ENCODE results near the gene PABPN1.
A peak's percentile ranks its signal among the peaks of the same experiment; 100 is the strongest.

Gene PABPN1

DNA sequence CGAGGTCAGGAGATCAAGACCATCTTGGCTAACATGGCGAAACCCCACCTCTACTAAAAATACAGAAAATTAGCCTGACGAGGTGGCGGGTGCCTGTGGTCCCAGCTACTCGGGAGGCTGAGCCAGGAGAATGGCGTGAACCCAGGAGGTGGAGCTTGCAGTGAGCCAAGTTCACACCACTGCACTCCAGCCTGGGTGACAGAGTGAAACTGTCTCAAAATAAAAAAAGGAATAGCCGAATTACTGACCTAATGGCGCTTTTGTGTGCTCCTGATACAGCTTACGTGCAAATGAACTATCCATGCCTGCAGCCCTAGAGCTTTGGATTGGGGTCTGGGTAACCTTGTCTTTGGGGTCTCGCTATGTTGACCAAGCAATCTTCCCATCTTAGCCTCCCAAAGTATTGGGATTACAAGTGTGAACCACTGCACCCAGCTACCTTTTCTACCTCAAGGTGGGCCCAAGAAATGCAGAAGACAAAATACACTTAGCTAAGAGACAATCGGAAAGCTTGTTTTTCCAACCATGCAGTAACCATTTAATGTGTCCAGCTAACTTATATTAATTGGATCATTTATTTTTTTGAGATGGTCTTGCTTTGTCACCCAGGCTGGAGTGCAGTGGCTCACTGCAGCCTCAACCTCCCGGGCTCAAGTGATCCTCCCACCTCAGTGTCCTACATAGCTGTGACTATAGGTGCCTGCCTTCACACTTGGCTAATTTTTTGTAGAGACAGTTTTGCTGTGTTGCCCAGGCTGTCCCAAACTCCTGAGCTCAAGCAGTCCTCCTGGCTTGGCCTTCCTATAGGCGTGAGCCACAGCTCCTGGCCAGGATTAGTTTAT lies 5.5 kb downstream of the PABPN1 start:
- no peak for DNase-seq (ENCODE audit: low spot score)

DNA sequence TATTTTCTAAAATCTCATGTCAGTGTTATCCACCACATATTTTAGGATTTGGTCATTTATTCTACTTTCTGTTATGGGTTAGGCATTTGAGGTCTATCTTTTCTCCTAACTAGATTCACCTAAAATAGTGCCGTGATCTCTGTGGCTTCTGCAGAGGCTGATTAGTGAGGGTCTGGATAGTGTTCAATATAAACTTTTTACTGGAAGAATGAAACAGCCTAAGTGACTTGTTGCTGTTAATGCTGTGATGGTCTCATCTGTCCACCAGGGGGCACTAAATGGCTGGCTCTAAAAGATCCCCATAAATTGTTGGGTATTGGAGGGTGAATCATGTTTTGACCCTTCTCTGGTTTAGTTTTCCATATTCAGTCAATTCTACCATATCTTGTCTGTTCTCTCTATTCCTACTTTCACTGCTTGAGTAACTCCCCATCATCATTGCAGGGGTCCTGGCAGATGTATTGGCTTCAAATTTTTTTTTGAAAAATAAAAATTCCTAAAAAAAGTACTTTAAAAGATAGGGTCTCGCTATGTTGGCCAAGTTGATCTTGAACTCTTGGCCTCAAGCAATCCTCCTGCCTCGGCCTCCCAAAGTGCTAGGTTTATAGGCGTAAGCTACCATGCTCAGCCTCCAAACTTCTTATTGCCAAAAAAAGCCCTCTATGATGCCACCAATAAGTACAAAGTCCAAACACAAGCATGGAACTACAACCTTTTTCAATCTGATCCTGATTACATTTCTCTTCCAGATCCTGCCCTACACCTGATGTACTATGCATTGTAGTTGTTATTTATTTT lies 6.9 kb downstream of the PABPN1 start:
- DNase-seq (ENCODE audit: low spot score), result peak; percentile 81

DNA sequence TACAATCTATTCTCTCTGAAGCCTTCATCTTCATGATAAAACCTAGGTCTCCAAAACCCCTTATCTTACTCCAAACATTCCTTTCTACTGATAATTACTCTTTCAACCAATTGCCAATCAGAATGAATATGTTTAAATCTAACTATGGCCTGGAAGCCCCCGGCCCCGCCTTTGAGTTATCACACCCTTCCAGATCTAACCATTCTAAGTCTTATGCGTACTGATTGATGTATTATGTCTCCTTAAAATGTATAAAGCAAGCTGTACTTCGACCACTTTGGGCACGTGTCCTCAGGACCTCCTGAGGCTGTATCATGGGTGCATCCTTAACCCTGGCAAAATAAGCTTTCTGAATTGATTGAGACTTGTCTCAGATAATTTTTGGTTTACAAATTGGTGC lies 14.4 kb downstream of the PABPN1 start:
- DNase-seq (ENCODE audit: low spot score), result no peak

DNA sequence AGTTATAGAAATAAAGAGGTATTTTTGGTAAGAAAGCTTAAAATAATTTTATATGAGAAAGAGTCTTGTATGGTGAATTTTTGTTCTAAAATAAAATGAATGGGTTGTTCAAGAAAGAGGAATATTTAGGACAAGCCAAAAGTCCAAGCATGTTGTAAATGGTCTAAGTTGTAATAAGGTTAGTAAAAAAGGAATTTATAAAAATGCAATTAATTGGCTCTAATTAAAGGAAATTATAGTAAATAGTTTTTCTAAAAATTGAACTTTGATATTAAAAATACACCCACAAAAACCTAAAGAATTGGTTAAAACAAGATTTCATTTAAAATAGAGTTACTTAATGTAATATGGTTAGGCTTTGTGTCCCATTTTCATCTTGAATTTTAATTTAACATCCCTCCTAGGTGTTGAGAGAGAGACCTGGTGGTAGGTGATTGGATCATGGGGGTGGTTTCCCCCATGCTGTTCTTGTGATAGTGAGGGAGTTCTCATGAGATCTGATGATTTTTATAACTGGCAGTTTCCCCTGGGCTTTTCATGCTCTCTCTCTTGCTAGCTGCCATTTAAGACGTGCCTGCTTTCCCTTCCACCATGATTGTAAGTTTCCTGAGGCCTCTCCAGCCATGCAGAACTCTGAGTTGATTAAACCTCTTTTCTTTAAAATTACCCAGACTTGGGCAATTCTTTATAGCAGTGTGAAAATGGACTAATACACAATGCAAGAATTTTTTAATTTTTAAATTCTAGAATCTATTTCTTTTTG lies 18.4 kb downstream of the PABPN1 start:
- no peak for DNase-seq (ENCODE audit: low spot score)

DNA sequence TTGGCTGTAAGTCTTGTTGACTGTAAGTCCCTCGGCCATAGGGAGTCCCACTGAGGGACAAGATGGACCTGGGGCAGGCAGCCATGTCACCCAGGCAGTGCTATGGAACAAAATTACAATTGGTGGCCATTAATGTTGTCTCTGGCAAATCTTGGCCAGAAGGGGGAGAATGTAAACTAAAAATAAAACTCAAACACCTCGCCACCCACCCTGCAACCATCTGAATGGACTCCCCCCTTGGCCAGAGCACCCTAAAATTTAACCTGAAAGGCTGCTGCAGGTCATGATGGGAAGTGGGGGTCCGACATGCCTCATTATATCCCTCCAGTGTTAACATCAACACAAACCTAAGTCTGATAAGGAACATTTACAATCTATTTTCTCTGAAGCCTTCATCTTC lies 23.2 kb downstream of the PABPN1 start:
- no peak for DNase-seq (ENCODE audit: low spot score)

DNA sequence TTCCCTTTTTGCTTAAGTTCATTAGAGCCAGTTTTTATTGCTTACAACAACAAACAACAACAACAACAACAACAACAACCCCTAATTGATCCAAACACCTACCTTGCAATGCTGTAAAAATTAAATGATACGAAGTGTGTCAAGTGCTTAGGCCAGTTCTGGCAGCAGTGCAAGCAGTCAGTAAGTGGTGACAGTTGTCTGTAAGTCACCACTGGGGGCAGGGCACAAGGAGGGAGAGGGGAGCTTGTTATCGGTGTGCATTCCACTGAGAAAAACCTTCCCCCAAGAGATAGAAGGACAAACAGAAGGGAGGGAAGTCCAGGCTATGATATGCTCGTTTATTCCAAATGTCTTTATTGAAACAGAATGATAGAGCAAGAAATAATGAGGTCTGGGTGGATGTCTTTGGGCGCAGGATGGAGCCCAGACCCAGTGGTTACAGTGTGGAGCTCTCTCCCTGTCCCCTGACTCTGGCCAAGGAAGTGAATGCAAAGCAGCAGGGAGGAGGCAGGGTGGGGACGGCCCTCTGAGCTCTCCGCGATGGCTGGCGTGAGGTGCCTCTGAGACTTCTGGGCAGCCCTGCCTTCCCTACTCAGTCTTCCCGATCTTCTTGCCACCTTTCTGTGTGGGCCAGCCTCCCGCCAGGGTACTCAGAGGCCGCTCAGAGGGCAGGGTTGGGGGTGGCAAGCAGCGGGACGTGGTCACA lies 24.9 kb downstream of the PABPN1 start:
- DNase-seq (ENCODE audit: low spot score), result no peak

DNA sequence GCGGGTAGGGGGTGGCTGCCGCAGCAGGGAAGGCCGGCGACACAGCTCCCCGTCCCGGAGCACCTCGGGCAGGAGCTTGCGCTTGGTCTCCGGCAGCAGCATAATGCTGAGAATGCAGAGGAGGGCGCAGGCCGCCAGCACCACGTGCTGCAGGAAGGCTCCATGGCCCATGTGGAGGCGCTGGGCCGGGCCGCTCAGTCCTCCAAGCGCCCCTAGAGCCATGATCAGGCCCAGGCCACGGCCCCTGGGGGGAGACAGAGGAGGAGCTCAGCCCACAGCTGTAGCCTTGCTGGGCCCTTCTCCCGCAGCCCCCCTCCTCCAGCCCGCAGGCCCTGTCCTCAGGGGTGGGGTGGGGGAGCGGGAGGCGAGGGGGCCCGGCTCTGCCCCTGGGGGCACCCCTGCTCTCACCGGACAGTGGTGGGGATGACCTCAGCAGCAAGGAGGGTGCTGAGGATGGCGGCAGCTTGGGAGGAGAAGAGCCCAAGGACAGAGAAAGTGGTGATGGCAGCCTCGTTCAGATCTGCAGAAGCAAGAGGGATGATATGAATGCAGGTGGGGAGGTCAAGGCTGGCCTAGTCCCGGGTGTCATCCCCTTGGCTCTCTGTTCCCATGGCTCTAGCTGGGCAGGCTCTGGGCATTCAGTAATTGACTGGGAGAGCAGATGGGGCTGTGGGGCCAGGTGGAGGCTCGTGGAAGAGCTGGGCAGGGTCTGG lies 25.6 kb downstream of the PABPN1 start:
- no peak for DNase-seq (ENCODE audit: low spot score)

DNA sequence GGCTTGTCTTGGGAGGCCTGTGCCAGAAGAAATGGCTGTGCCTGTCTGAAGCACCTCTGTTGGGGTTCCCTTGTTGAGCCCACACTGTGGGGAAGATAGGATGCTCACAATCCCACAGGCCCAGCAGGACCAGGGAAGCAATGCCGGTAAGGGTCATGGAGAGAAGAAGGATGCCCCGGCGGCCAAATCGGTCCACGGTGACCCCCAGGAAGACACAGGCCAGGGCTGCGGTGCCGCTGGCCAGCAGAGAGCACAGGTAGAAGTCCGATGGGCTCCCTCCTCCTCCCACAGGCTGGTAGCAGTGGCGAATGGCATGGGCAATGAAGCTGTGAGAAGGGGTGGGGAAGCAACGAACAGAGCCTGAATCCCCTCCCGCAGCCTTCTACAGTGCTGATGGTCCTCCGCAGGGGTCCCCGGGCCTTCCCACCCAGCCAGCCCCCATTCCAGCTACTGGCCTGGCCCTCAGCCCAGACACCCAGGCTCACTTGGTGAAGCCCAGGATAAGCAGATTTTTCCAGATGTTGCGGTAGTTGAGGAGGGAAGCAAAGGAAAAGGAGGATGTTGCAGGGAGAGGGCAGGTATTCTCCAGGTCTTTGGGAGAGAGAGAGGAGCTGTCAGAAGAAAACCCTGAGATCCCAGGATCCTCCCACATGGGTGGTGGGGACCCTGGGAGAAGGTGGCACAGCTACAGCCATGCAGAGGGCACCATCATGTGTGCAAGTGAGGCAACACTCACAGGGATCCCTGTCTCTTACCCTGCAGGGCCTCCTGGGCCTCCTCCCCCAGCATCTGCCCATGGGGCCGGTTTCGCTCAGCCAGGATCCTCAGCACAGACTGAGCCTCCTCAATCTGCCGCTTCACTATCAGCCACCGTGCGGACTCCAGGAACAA lies 26.4 kb downstream of the PABPN1 start:
- no peak for DNase-seq (ENCODE audit: low spot score)

DNA sequence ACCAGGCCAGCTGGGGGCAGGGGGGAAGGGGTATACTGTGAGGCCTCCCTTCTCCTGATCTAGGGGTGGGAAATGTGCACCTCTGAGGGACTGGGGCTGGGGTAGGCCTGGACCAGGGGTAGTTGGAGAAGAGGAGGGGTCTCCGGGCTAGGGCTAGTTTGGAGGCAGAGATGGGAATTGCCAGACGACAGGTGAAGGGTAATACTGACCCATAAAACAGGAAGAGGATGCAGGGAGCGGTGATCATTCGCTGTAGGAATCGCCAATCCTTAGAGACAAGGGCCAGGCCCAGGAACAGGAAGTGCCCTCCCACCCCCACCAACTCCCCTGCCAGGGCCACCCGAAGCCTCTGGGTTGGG lies 27.0 kb downstream of the PABPN1 start:
- no peak for DNase-seq (ENCODE audit: low spot score)

DNA sequence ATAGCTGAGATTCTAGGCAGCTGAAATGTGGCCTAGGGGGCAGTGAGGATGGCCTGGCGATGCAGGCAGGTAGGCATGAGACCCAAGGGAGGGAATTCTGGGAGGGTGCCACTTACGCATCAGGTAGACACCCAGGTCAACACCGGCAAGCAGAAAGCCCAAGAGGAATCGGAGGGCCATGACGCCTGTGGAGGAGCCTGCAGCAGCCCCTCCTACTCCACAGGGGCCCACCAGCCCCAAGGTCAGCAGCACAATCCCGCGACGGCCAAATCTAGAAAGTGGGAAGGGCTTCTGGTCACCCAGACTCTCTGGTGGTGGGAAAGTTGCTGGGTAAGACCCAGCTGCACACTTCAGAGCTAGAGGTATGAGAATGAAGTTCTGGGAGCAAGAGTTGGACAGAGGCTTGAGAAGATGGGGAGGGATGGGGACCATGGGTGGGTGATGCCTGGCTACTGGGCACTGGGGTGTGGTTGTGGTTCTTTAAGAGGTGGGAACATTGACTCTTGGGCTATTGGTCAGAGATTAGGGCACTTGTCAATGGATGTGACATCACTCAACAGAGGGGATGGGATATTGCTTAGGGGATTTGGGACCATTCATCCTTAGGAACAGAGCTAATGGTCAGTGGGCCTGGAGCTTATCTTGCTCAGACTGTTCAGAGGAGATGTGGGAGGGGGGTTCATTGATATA lies 28.0 kb downstream of the PABPN1 start:
- no peak for DNase-seq (ENCODE audit: low spot score)

DNA sequence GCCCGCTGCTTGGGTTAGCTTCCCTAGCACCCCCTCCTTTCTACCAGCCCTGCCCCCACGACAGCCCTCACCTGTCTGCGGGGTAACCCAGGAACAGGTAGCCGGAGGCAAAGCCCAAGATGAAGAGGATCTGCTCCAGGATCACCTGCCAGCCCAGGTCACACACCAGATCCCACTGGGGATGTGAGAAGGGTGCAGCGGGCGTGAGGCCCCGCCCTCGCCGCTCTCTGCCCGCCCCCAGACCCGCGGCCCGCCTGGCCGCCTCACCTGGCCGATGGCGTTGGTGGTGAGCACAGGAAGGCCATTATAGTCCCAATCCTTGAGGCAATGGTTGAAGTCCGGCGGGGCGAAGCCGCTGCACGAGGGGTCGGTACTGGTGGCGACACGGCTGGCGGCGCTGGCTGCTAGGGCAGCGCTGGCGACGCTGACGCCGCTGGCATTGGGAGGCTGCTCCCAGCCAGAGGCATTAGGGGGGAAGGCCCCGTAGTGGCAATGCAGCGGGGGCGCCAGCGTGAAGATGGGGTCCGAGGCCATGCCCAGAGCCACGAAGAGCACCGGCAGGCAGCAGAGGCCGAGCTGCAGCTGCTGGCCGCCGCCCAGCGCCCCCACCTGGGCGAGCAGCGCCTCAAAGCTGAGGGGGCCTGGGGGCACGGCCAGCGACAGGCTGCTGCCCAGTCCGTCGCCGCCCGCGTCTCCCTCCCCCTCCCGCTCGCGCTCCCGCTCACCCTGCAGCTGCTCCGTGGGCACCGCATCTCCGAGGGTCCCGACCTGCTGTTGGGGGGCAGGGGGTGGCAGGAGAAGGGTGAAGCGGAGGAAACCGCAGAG lies 30.6 kb downstream of the PABPN1 start:
- peak; percentile 86 for DNase-seq (ENCODE audit: low spot score)

DNA sequence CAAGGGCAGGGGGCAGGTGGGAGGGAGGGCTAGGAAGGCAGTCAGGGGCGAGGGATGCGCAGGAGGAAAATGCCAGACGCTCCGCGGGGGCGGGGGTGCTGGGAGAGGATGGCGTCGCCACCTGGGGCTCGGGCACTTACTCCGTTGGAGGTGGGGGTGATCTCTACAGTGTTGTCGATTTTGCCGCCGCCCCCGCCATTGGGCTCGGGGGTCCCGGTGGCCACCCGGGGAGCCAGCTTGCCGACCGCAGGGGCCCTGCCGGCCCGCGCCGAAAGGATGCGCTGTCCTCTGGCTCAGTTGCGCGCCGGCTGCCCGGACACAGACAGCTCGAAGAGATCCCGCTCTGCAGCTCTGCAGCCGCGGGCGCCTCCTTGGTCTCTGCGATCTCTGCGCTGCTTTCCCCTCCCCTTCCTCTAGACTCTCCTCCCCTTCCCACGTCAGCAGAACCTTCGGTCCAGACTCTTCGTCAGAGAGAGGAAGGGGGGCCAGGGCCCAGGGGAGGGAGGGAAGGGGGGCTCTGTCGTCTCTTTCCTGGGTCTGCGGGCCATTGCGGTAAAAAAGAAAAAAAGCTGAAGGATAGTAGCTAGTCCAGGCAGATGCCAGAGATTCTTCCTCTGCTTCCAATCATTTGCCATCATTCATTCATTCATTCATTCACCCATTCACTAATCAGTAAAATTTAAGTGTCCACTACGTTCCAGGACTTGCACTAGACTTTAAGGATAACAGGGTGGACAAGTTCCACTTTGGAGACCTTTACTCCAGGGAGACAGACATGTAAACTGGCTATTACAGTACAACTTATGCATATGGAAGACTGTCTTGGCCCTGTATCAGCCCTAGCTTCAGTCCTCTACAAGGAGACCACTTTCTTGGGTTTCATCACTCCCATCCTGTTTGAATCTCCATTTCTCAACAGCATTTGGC lies 31.5 kb downstream of the PABPN1 start, which contains the start of gene SLC22A17:
TSS of gene SLC22A17 (minus strand) at position 382 of the 927 bp plus-strand sequence.
- DNase-seq (ENCODE audit: low spot score), result peak; percentile 90

DNA sequence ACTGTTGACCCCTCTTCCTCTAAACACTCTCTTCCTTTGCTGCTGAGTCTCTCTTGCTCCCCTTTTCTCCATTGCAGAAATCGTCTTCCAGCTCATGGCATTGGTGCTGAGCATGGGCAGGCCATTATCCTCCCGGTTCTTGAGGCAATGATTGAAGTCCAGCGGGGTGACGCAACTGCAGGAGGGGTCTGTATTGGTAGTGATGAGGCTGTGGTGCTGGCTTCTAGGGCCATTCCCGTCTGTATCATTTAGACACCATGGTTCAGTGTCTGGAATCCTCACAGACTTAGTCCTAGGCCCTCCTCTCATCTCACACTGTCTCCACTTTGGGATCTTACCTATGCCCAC lies 32.1 kb downstream of the PABPN1 start:
- no peak for DNase-seq (ENCODE audit: low spot score)

DNA sequence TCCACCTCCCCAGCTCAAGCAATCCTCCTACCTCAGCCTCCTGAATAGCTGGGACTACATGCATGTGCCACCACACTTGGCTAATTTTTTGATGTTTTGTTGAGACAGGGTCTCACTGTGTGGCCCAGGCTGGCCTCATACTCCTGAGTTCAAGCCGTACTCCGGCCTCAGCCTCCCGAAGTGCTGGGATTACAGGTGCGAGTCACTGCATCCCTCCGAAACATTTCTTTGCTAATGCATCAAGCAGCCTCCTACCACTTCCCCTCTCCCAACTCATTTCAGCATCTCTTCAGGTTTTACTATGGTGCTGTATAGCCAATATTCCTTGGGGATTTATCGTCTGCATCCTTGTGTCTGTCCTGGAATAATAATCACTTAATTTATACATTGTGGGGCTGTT lies 33.7 kb downstream of the PABPN1 start:
- DNase-seq (ENCODE audit: low spot score), result no peak

DNA sequence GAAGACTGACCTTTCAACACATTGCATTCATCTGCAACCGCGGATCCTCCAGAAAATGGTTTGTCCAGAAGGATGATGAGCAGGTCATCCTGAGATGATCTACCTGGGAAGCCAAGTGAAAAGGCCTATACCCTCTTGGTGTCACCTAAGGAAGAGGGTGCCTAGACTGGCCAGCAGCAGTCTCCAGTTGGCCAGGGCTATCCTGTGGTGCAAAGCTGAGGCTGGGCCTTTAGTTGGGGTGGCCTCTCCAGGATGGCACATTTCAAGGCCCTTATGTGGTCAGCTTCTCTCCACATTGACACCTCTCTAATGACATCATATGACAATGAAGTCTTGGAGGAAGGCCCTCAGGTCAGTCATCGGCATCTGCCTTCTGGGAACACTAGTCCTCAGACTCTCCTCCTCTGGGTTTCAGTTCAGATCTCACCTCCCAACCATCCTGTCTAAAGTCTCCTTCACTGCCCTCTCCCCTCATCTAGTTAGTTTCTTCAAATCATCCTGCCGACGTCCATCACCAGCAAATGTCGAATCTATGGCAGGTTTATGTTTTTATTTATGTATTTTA lies 34.7 kb downstream of the PABPN1 start:
- no peak for DNase-seq (ENCODE audit: low spot score)

DNA sequence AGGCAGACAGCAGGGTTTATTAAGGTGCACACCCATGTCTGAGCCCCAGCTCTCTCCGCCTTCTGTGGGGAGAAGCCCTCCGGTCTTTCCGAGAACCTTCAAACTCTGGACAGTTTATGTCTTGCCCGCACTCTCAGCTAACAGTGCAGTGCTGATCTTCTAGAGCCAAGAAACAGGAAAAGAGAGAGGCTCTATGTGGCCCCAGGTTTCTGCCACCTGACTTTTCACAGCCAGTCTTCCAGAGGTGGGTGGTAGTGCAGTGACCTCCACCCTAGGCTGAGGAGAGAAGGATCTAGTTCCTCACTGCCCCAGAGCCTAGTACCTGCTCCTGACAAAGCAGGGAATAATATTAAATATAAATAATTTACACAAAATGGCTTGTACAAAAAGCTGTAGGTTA lies 35.4 kb downstream of the PABPN1 start:
- DNase-seq (ENCODE audit: low spot score), result no peak

DNA sequence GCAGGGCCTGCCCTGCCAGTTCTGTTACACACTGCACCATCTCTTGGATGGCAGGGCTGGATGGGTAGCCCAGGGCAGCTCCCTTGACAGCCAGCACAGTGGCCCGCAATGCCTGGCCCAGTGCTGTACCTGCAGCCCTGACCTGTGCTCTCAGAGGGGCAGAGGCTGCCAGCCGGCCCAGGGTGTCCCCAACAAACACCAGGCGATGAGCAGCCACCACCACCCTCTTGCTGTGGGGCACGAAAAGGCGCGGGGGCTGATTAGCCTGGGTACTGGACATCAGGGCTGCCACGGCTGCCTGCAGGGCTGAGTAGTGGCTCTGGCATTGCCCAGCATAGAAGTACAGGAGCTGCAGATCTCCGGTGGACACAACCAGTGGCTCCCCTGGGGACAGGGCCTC lies 36.0 kb downstream of the PABPN1 start:
- no peak for DNase-seq (ENCODE audit: low spot score)
